Measurements from ENCODE around the gene ARHGEF6.

Gene ARHGEF6

DNA sequence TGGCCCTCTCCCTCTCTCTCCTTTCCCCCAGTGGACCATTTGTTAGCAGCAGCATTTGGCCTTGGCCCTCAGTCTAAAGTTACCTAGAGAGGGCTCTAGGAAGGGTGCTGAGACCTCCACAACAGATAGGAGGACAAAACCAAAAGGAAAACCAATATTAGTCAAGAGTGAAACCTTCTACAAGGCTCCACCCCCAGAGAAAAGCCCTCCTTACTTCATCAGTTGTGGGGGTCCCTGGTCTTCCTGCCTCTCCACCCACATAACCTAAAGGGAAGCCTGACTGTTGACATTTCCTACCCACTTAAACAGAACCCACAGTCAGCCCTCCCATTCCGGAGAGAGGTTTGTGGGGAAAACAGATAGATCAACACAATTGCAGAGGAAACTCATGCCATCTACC is 137.5 kb downstream of the ARHGEF6 start:
- Histone ChIP-seq H3K4me1 (ENCODE audit: control insufficient read depth, insufficient read depth, low read length) (no peaks in the 10 kb centered on the region), H3K9me3 (ENCODE audit: control insufficient read depth, insufficient read depth, low read depth, low read length) (no peaks in the 10 kb centered on the region), H3K36me3 (ENCODE audit: control insufficient read depth in 2 of 2, insufficient read depth in 1 of 2, low read length in 2 of 2) (no peaks in the 10 kb centered on the region), H3K27ac (ENCODE audit: extremely low read depth, low read depth, low read length) (no peak overlapping the region), H3K4me3 (ENCODE audit: low read depth, low read length) (no peak overlapping the region)
- ChIA-PET POLR2A (no interaction called here), CTCF (no interaction called here)
- TF ChIP-seq ZFP3 (tag by site-specific recombination; IDR thresholded peaks at IDR 0.05; ENCODE audit: low read depth) (no peak), ZNF175 (tag by site-specific recombination; IDR thresholded peaks at IDR 0.05) (no peak), ZNF112 (tag by site-specific recombination; IDR thresholded peaks at IDR 0.05) (no peak), ZNF266 (tag by site-specific recombination; IDR thresholded peaks at IDR 0.05; ENCODE audit: low read depth) (no peak), OVOL3 (tag by site-specific recombination; IDR thresholded peaks at IDR 0.05) (no peak), ZNF423 (tag by site-specific recombination; IDR thresholded peaks at IDR 0.05) (no peak), ZSCAN23 (tag by site-specific recombination; IDR thresholded peaks at IDR 0.05) (no peak), ZNF311 (tag by site-specific recombination; IDR thresholded peaks at IDR 0.05; ENCODE audit: borderline replicate concordance) (no peak), ZNF350 (tag by site-specific recombination; IDR thresholded peaks at IDR 0.05) (no peak), ZNF677 (tag by site-specific recombination; IDR thresholded peaks at IDR 0.05) (no peak), ZNF747 (tag by site-specific recombination; IDR thresholded peaks at IDR 0.05) (no peak), KLF8 (tag by site-specific recombination; IDR thresholded peaks at IDR 0.05) (no peak), ZNF19 (tag by site-specific recombination; IDR thresholded peaks at IDR 0.05; ENCODE audit: low read depth) (no peak), ZBTB17 (tag by site-specific recombination; IDR thresholded peaks at IDR 0.05) (no peak)
- TF ChIP-seq, protein P1, sequence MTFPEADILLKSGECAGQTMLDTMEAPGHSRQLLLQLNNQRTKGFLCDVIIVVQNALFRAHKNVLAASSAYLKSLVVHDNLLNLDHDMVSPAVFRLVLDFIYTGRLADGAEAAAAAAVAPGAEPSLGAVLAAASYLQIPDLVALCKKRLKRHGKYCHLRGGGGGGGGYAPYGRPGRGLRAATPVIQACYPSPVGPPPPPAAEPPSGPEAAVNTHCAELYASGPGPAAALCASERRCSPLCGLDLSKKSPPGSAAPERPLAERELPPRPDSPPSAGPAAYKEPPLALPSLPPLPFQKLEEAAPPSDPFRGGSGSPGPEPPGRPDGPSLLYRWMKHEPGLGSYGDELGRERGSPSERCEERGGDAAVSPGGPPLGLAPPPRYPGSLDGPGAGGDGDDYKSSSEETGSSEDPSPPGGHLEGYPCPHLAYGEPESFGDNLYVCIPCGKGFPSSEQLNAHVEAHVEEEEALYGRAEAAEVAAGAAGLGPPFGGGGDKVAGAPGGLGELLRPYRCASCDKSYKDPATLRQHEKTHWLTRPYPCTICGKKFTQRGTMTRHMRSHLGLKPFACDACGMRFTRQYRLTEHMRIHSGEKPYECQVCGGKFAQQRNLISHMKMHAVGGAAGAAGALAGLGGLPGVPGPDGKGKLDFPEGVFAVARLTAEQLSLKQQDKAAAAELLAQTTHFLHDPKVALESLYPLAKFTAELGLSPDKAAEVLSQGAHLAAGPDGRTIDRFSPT (tag by site-specific recombination; IDR thresholded peaks at IDR 0.05) = no peak
- TF ChIP-seq, protein P2, sequence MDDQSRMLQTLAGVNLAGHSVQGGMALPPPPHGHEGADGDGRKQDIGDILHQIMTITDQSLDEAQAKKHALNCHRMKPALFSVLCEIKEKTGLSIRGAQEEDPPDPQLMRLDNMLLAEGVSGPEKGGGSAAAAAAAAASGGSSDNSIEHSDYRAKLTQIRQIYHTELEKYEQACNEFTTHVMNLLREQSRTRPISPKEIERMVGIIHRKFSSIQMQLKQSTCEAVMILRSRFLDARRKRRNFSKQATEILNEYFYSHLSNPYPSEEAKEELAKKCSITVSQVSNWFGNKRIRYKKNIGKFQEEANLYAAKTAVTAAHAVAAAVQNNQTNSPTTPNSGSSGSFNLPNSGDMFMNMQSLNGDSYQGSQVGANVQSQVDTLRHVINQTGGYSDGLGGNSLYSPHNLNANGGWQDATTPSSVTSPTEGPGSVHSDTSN (CRISPR knock-in tag; IDR thresholded peaks at IDR 0.05) = no peak
- TF ChIP-seq, protein P3, sequence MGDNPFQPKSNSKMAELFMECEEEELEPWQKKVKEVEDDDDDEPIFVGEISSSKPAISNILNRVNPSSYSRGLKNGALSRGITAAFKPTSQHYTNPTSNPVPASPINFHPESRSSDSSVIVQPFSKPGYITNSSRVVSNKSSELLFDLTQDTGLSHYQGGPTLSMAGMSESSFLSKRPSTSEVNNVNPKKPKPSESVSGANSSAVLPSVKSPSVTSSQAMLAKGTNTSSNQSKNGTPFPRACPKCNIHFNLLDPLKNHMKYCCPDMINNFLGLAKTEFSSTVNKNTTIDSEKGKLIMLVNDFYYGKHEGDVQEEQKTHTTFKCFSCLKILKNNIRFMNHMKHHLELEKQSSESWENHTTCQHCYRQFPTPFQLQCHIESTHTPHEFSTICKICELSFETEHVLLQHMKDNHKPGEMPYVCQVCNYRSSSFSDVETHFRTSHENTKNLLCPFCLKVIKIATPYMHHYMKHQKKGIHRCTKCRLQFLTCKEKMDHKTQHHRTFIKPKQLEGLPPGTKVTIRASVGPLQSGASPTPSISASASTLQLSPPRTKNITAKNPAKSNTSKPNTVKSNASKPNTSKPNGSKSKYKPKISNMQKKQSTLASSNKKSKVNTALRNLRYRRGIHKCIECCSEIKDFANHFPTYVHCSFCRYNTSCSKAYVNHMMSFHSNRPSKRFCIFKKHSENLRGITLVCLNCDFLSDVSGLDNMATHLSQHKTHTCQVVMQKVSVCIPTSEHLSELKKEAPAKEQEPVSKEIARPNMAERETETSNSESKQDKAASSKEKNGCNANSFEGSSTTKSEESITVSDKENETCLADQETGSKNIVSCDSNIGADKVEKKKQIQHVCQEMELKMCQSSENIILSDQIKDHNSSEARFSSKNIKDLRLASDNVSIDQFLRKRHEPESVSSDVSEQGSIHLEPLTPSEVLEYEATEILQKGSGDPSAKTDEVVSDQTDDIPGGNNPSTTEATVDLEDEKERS (tag by site-specific recombination; IDR thresholded peaks at IDR 0.05) = no peak

DNA sequence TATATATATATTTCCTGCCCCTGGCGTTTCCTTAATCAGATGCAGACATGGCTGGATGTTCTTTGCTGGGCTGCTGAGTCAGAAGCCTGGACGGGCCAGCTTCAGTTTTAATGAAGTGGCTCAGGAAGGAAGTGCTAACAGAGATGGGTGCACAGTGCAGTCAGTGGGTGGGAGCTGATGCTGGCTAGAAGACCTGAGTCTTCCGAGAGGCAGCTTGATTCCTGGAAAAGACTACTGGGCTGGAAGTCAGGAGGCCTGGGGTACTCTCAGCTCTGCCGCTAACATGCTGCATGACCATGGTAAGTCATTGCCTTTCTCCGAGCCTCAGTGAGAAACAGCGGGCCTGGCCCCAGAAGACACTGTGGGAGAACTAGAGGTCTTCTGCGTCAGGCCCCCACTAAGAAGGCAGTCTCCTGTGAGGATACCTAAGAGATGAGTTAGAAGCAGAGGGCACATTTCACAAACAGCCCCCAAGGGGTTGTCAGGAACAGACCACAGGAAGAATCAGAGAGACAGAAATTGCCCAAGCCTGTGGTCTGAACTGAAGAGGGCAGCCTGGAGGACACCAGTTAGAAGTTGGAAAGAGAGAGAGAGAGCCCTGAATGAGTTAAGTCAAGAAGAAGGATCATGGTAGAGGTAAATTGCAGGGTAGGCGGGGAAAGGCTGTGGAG is 141.1 kb downstream of the ARHGEF6 start:
- Histone ChIP-seq H3K4me1 (ENCODE audit: control insufficient read depth, insufficient read depth, low read length) (no peaks in the 10 kb centered on the region), H3K27ac (ENCODE audit: extremely low read depth, low read depth, low read length) (no peak overlapping the region), H3K36me3 (ENCODE audit: control insufficient read depth in 2 of 2, insufficient read depth in 1 of 2, low read length in 2 of 2) (no peaks in the 10 kb centered on the region), H3K4me3 (ENCODE audit: low read depth, low read length) (no peak overlapping the region), H3K9me3 (ENCODE audit: control insufficient read depth, insufficient read depth, low read depth, low read length) (no peaks in the 10 kb centered on the region)
- ChIA-PET POLR2A (no interaction called here), CTCF (no interaction called here)
- TF ChIP-seq, protein P4, sequence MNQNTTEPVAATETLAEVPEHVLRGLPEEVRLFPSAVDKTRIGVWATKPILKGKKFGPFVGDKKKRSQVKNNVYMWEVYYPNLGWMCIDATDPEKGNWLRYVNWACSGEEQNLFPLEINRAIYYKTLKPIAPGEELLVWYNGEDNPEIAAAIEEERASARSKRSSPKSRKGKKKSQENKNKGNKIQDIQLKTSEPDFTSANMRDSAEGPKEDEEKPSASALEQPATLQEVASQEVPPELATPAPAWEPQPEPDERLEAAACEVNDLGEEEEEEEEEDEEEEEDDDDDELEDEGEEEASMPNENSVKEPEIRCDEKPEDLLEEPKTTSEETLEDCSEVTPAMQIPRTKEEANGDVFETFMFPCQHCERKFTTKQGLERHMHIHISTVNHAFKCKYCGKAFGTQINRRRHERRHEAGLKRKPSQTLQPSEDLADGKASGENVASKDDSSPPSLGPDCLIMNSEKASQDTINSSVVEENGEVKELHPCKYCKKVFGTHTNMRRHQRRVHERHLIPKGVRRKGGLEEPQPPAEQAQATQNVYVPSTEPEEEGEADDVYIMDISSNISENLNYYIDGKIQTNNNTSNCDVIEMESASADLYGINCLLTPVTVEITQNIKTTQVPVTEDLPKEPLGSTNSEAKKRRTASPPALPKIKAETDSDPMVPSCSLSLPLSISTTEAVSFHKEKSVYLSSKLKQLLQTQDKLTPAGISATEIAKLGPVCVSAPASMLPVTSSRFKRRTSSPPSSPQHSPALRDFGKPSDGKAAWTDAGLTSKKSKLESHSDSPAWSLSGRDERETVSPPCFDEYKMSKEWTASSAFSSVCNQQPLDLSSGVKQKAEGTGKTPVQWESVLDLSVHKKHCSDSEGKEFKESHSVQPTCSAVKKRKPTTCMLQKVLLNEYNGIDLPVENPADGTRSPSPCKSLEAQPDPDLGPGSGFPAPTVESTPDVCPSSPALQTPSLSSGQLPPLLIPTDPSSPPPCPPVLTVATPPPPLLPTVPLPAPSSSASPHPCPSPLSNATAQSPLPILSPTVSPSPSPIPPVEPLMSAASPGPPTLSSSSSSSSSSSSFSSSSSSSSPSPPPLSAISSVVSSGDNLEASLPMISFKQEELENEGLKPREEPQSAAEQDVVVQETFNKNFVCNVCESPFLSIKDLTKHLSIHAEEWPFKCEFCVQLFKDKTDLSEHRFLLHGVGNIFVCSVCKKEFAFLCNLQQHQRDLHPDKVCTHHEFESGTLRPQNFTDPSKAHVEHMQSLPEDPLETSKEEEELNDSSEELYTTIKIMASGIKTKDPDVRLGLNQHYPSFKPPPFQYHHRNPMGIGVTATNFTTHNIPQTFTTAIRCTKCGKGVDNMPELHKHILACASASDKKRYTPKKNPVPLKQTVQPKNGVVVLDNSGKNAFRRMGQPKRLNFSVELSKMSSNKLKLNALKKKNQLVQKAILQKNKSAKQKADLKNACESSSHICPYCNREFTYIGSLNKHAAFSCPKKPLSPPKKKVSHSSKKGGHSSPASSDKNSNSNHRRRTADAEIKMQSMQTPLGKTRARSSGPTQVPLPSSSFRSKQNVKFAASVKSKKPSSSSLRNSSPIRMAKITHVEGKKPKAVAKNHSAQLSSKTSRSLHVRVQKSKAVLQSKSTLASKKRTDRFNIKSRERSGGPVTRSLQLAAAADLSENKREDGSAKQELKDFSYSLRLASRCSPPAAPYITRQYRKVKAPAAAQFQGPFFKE (tag by site-specific recombination; IDR thresholded peaks at IDR 0.05; ENCODE audit: borderline replicate concordance) = no peak
- TF ChIP-seq, protein P5, sequence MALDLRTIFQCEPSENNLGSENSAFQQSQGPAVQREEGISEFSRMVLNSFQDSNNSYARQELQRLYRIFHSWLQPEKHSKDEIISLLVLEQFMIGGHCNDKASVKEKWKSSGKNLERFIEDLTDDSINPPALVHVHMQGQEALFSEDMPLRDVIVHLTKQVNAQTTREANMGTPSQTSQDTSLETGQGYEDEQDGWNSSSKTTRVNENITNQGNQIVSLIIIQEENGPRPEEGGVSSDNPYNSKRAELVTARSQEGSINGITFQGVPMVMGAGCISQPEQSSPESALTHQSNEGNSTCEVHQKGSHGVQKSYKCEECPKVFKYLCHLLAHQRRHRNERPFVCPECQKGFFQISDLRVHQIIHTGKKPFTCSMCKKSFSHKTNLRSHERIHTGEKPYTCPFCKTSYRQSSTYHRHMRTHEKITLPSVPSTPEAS (tag by site-specific recombination; IDR thresholded peaks at IDR 0.05) = no peak

Data from HEK293 (cell line).